Hepatocyte (in vitro differentiated cells): Measurements from ENCODE around the gene ADCY2. TPM values are rescaled to one million over a fixed set of nuclear protein-coding genes. Genes with fewer than 3 reads are reported as not detected.

Source experiments
- DNase-seq: peaks from one replicate; pipeline ENCODE4 v3.0.0-alpha.2; 2016; ENCODE audit warnings: low spot score
- H2AFZ ChIP-seq: fragments of 200-600 bp; sonication (generic); 2 replicates; pipeline ENCODE4 v1.6.0; 2016; ENCODE audit warnings: antibody characterized with exemption, mild to moderate bottlenecking
- H3K27ac ChIP-seq: fragments of 200-600 bp; sonication (generic); 2 replicates; pipeline ENCODE4 v1.5.1; 2016; ENCODE audit warnings: mild to moderate bottlenecking
- H3K27me3 ChIP-seq: fragments of 200-600 bp; sonication (generic); 2 replicates; pipeline ENCODE4 v1.6.1; 2016
- H3K36me3 ChIP-seq: fragments of 200-600 bp; sonication (generic); replicated peaks from 2 replicates; pipeline ENCODE4 v1.5.1; 2016; ENCODE audit warnings: low read depth; ENCODE audit not compliant: insufficient read depth
- H3K4me1 ChIP-seq: fragments of 200-600 bp; sonication (generic); 2 replicates; pipeline ENCODE4 v1.5.1; 2016; ENCODE audit warnings: mild to moderate bottlenecking, moderate library complexity; ENCODE audit not compliant: insufficient read depth
- H3K4me2 ChIP-seq: fragments of 200-600 bp; sonication (generic); 2 replicates; pipeline ENCODE4 v1.6.0; 2016
- H3K4me3 ChIP-seq: fragments of 200-600 bp; sonication (generic); 2 replicates; pipeline ENCODE4 v1.5.1; 2016; ENCODE audit warnings: mild to moderate bottlenecking
- H3K79me2 ChIP-seq: fragments of 200-600 bp; sonication (generic); 2 replicates; pipeline ENCODE4 v1.6.0; 2017; ENCODE audit warnings: mild to moderate bottlenecking
- H3K9me2 ChIP-seq: fragments of 200-600 bp; sonication (generic); replicated peaks from 2 replicates; pipeline ENCODE4 v1.6.0; 2017; ENCODE audit warnings: mild to moderate bottlenecking; ENCODE audit not compliant: insufficient read depth
- H3K9me3 ChIP-seq: fragments of 200-600 bp; sonication (generic); 2 replicates; pipeline ENCODE4 v1.5.1; 2016; ENCODE audit warnings: low read depth, mild to moderate bottlenecking
- H4K20me1 ChIP-seq: fragments of 200-600 bp; sonication (generic); 2 replicates; pipeline ENCODE4 v1.6.0; 2016; ENCODE audit warnings: mild to moderate bottlenecking; ENCODE audit not compliant: insufficient read depth, poor library complexity, severe bottlenecking
- EZH2 ChIP-seq: fragments of 200-600 bp; sonication (generic); IDR thresholded peaks from 2 replicates; pipeline ENCODE4 v1.6.1; 2016; ENCODE audit warnings: antibody characterized with exemption, mild to moderate bottlenecking, borderline replicate concordance
- EZH2phosphoT487 ChIP-seq: fragments of 200-600 bp; sonication (generic); IDR thresholded peaks from one replicate; pipeline ENCODE4 v1.6.1; 2018; ENCODE audit warnings: antibody characterized with exemption, mild to moderate bottlenecking, low read depth, moderate library complexity; ENCODE audit not compliant: unreplicated experiment, severe bottlenecking
- WGBS: methylation state at CpG from one replicate; pipeline ENCODE4 v1.1.6; 2016; ENCODE audit warnings: low lambda C conversion rate; ENCODE audit errors: missing lambda C conversion rate; 5-methylcytosine and 5-hydroxymethylcytosine counted together
- polyA plus RNA-seq: library from polyadenylated mRNA; unstranded; fragments of >200 nt; fragmentation: Nextera tagmentation; extraction: Ambion mirVana; gene quantifications from 2 replicates; pipeline ENCODE4 v1.2.1, GENCODE V29; 2016
- total RNA-seq: library from RNA; depleted of rRNA; stranded (reverse); fragments of >200 nt; gene quantifications from 2 replicates; pipeline ENCODE4 v1.2.3, GENCODE V29; 2014
- TF ChIP-seq, protein P1 (sequence below): fragments of 200-600 bp; sonication (generic); IDR thresholded peaks from 2 replicates; pipeline ENCODE4 v1.5.1; 2016; ENCODE audit warnings: antibody characterized with exemption, mild to moderate bottlenecking; ENCODE audit not compliant: poor library complexity

Gene ADCY2
- total and polyA plus RNA-seq, 2 experiments from 2014 or later, result 3.2 to 8.5 TPM

DNA sequence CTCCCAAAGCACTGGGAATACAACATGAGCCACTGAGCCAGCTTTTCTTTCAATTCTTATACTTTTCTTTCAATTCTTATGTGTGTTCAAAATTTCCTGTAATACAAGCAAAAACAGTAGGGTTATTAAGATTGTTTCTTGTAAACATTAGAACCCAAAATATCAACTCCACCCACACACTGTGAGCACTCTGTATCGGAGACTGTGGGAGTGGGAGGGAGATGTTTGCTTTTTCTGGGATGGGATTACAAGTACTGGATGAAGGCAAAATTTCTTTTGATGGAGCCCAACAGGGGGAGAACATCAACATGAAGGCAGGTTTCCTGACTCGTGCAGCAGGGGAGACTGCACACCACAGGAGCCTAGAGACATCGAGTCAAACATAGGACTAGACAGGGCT lies 459.7 kb downstream of the ADCY2 start:
- no peak overlapping the region for H3K4me3 ChIP-seq
- DNase-seq, result no peak
- H3K4me2 ChIP-seq, result no peak overlapping the region
- TF ChIP-seq, protein P1, sequence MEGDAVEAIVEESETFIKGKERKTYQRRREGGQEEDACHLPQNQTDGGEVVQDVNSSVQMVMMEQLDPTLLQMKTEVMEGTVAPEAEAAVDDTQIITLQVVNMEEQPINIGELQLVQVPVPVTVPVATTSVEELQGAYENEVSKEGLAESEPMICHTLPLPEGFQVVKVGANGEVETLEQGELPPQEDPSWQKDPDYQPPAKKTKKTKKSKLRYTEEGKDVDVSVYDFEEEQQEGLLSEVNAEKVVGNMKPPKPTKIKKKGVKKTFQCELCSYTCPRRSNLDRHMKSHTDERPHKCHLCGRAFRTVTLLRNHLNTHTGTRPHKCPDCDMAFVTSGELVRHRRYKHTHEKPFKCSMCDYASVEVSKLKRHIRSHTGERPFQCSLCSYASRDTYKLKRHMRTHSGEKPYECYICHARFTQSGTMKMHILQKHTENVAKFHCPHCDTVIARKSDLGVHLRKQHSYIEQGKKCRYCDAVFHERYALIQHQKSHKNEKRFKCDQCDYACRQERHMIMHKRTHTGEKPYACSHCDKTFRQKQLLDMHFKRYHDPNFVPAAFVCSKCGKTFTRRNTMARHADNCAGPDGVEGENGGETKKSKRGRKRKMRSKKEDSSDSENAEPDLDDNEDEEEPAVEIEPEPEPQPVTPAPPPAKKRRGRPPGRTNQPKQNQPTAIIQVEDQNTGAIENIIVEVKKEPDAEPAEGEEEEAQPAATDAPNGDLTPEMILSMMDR, result no peak
- no peak for TF ChIP-seq EZH2
- no peak for TF ChIP-seq EZH2phosphoT487
- WGBS, result 84% methylated on average over 3 of the region's 3 CpGs
- no peaks in the 10 kb centered on the region for H3K79me2 ChIP-seq
- no peaks in the 10 kb centered on the region for H4K20me1 ChIP-seq
- H3K9me3 ChIP-seq, result no peaks in the 10 kb centered on the region
- H3K9me2 ChIP-seq, result no peaks in the 10 kb centered on the region
- no peak overlapping the region for H2AFZ ChIP-seq
- no peaks in the 10 kb centered on the region for H3K4me1 ChIP-seq
- no peak overlapping the region for H3K27ac ChIP-seq
- no peaks in the 10 kb centered on the region for H3K36me3 ChIP-seq
- H3K27me3 ChIP-seq, result no peaks in the 10 kb centered on the region

DNA sequence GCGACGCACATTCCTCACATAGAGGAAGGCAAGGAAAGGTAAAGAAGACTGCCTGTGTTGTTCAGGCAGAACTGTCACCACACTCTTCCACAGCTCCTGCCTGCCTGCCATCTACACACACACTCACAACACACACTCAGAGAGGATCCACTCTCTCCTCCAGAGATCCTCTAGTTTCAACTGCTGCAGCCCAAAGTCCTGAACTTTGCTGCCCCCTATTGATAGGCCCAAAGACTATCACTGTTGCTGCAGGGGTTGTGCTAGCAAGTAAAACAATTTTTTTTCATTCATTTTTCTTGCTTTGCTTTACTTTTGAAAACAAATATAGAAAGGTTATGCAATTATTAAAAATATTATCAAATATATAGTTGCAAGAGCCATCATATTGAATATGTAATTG lies 460.9 kb downstream of the ADCY2 start:
- Histone ChIP-seq H2AFZ (no peak overlapping the region), H3K9me2 (no peaks in the 10 kb centered on the region), H4K20me1 (no peaks in the 10 kb centered on the region), H3K9me3 (no peaks in the 10 kb centered on the region), H3K4me2 (no peak overlapping the region), H3K79me2 (no peaks in the 10 kb centered on the region), H3K4me3 (no peak overlapping the region), H3K27ac (no peak overlapping the region), H3K36me3 (no peaks in the 10 kb centered on the region), H3K4me1 (no peaks in the 10 kb centered on the region), H3K27me3 (no peaks in the 10 kb centered on the region)
- DNase-seq, result peak; percentile 68
- WGBS, result 100% methylated on average over 2 of the region's 2 CpGs
- TF ChIP-seq EZH2 (no peak), EZH2phosphoT487 (no peak)
- TF ChIP-seq, protein P1, result peak; percentile 58

DNA sequence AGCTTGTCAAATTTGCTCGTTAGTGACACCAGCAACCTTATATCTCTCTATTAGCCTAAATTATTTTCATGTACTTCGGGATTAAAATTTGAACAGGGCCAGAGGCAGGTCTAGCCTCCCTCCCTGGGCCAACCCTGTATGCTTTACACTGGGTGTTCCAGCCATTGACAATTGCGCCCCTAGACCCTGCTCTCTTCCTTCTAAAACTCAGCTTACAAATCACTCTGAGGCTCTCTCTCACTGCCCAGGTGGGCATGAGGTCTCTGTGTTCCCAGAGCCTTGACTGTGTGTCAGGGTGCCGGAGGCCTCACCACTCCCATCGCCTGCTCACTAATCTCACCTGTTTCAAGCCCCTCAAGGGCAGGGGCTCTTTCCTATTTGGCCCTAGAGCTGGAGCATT lies 461.4 kb downstream of the ADCY2 start:
- TF ChIP-seq, protein P1, result no peak
- TF ChIP-seq EZH2, result no peak
- no peak for TF ChIP-seq EZH2phosphoT487
- no peaks in the 10 kb centered on the region for H3K79me2 ChIP-seq
- H3K36me3 ChIP-seq, result no peaks in the 10 kb centered on the region
- no peak for DNase-seq
- no peaks in the 10 kb centered on the region for H3K9me2 ChIP-seq
- no peaks in the 10 kb centered on the region for H4K20me1 ChIP-seq
- H3K9me3 ChIP-seq, result no peaks in the 10 kb centered on the region
- H3K27ac ChIP-seq, result no peak overlapping the region
- no peak overlapping the region for H2AFZ ChIP-seq
- H3K27me3 ChIP-seq, result no peaks in the 10 kb centered on the region
- H3K4me1 ChIP-seq, result no peaks in the 10 kb centered on the region
- no peak overlapping the region for H3K4me2 ChIP-seq
- H3K4me3 ChIP-seq, result no peak overlapping the region
- 80% methylated on average over 5 of the region's 5 CpGs for WGBS
